ENCODE data around the gene SIRT5.

DNA sequence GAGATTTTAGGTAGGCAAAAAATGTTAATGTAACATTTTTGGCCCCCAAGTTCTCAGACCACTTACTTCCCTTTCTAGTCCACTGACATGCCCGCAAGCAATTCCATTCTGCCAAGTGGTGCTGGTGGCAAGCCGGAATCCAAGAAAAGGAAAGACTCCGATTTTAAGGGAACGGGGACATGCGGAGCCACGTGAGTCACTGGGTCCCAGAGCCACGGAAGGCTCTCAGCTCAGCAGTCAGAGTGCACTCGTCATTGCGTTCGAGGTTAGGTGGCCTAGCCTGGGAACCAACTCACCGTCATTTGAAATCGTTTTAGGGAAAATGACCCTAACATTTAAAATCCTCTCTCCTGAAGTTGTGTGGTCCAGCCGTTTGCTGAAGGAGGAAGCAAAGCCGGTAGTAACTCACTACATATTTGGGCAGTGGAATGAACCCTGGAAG lies 711 bp upstream of the SIRT5 start:
- TF ChIP-seq POLR2A (IDR thresholded peaks at IDR 0.05), result no peak
- TF ChIP-seq, protein P1, sequence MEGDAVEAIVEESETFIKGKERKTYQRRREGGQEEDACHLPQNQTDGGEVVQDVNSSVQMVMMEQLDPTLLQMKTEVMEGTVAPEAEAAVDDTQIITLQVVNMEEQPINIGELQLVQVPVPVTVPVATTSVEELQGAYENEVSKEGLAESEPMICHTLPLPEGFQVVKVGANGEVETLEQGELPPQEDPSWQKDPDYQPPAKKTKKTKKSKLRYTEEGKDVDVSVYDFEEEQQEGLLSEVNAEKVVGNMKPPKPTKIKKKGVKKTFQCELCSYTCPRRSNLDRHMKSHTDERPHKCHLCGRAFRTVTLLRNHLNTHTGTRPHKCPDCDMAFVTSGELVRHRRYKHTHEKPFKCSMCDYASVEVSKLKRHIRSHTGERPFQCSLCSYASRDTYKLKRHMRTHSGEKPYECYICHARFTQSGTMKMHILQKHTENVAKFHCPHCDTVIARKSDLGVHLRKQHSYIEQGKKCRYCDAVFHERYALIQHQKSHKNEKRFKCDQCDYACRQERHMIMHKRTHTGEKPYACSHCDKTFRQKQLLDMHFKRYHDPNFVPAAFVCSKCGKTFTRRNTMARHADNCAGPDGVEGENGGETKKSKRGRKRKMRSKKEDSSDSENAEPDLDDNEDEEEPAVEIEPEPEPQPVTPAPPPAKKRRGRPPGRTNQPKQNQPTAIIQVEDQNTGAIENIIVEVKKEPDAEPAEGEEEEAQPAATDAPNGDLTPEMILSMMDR (IDR thresholded peaks at IDR 0.05), result no peak

Measured in uterus (tissue), 2 donors.